Muscle layer of duodenum (tissue), 2 donors: ENCODE measurements around the gene C1orf35.

ENCODE experiments used
- H3K27ac ChIP-seq: one replicate; pipeline ENCODE4 v1.7.0; 2013; ENCODE audit warnings: mild to moderate bottlenecking, low read length
- H3K27me3 ChIP-seq: one replicate; pipeline ENCODE4 v1.7.0; 2013; ENCODE audit warnings: low read depth, mild to moderate bottlenecking, control low read depth, low read length
- H3K36me3 ChIP-seq, 2 donors: one replicate each; pipeline ENCODE4 v1.7.0; 2013; ENCODE audit warnings: low read length in 2 of 2, control low read depth in 1 of 2, mild to moderate bottlenecking in 1 of 2; ENCODE audit not compliant: insufficient read depth in 2 of 2, control insufficient read depth in 1 of 2
- H3K4me1 ChIP-seq, 2 donors: one replicate each; pipeline ENCODE4 v1.7.0; 2013; ENCODE audit warnings: low read length in 2 of 2, mild to moderate bottlenecking in 2 of 2, control low read depth in 1 of 2, moderate library complexity in 1 of 2; ENCODE audit not compliant: insufficient read depth in 2 of 2, control insufficient read depth in 1 of 2
- H3K4me3 ChIP-seq, 2 donors: one replicate each; pipeline ENCODE4 v1.7.0; 2013; ENCODE audit warnings: low read length in 2 of 2, low read depth in 1 of 2, mild to moderate bottlenecking in 1 of 2
- H3K9me3 ChIP-seq, 2 donors: one replicate each; pipeline ENCODE4 v1.7.0; 2013; ENCODE audit warnings: low read length in 2 of 2, control low read depth in 1 of 2, mild to moderate bottlenecking in 1 of 2; ENCODE audit not compliant: control insufficient read depth in 1 of 2
- donor health status: healthy.

The C1orf35 gene

GRCh38 chr1:228058172-228058948, 44.8 kb downstream of the C1orf35 start:
- H3K36me3 ChIP-seq, result no peaks in the 10 kb centered on the region
- peaks cover 41% of the 10 kb centered on the region for H3K27me3 ChIP-seq
- no peak overlapping the region for H3K27ac ChIP-seq
- no peaks in the 10 kb centered on the region for H3K9me3 ChIP-seq
- H3K4me3 ChIP-seq, result no peak overlapping the region
- H3K4me1 ChIP-seq, result peaks cover 4 to 22% of the 10 kb centered on the region in 2 donors
